ENCODE results near the gene CACNG8.

- TF ChIP-seq, protein P1, sequence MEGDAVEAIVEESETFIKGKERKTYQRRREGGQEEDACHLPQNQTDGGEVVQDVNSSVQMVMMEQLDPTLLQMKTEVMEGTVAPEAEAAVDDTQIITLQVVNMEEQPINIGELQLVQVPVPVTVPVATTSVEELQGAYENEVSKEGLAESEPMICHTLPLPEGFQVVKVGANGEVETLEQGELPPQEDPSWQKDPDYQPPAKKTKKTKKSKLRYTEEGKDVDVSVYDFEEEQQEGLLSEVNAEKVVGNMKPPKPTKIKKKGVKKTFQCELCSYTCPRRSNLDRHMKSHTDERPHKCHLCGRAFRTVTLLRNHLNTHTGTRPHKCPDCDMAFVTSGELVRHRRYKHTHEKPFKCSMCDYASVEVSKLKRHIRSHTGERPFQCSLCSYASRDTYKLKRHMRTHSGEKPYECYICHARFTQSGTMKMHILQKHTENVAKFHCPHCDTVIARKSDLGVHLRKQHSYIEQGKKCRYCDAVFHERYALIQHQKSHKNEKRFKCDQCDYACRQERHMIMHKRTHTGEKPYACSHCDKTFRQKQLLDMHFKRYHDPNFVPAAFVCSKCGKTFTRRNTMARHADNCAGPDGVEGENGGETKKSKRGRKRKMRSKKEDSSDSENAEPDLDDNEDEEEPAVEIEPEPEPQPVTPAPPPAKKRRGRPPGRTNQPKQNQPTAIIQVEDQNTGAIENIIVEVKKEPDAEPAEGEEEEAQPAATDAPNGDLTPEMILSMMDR (tag by site-specific recombination; IDR thresholded peaks at IDR 0.05), result no peak
- TF ChIP-seq KLF7 (tag by site-specific recombination; IDR thresholded peaks at IDR 0.05; ENCODE audit: borderline replicate concordance), result no peak
- TF ChIP-seq ZNF19 (tag by site-specific recombination; IDR thresholded peaks at IDR 0.05; ENCODE audit: low read depth), result no peak
- TF ChIP-seq GFI1B (tag by site-specific recombination; IDR thresholded peaks at IDR 0.05), result no peak
- no peak for TF ChIP-seq ZNF785 (tag by site-specific recombination; IDR thresholded peaks at IDR 0.05)
- TF ChIP-seq ZNF548 (tag by site-specific recombination; IDR thresholded peaks at IDR 0.05), result no peak
- no peak for TF ChIP-seq KLF9 (tag by site-specific recombination; IDR thresholded peaks at IDR 0.05; ENCODE audit: low read depth)
- no peak for TF ChIP-seq OSR2 (tag by site-specific recombination; IDR thresholded peaks at IDR 0.05)
- TF ChIP-seq, protein P2, sequence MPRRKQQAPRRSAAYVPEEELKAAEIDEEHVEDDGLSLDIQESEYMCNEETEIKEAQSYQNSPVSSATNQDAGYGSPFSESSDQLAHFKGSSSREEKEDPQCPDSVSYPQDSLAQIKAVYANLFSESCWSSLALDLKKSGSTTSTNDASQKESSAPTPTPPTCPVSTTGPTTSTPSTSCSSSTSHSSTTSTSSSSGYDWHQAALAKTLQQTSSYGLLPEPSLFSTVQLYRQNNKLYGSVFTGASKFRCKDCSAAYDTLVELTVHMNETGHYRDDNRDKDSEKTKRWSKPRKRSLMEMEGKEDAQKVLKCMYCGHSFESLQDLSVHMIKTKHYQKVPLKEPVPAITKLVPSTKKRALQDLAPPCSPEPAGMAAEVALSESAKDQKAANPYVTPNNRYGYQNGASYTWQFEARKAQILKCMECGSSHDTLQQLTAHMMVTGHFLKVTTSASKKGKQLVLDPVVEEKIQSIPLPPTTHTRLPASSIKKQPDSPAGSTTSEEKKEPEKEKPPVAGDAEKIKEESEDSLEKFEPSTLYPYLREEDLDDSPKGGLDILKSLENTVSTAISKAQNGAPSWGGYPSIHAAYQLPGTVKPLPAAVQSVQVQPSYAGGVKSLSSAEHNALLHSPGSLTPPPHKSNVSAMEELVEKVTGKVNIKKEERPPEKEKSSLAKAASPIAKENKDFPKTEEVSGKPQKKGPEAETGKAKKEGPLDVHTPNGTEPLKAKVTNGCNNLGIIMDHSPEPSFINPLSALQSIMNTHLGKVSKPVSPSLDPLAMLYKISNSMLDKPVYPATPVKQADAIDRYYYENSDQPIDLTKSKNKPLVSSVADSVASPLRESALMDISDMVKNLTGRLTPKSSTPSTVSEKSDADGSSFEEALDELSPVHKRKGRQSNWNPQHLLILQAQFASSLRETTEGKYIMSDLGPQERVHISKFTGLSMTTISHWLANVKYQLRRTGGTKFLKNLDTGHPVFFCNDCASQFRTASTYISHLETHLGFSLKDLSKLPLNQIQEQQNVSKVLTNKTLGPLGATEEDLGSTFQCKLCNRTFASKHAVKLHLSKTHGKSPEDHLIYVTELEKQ (tag by site-specific recombination; IDR thresholded peaks at IDR 0.05; ENCODE audit: borderline replicate concordance), result no peak
- TF ChIP-seq GLI4 (tag by site-specific recombination; IDR thresholded peaks at IDR 0.05), result no peak
- no peak for TF ChIP-seq ZNF830 (tag by site-specific recombination; IDR thresholded peaks at IDR 0.05; ENCODE audit: low read depth)
- no peak for TF ChIP-seq ZSCAN23 (tag by site-specific recombination; IDR thresholded peaks at IDR 0.05)
Observed at GRCh38 chr19:54035215-54036178, 72.8 kb downstream of the CACNG8 start.

Data from HEK293 (cell line).